Neuronal stem cell (in vitro differentiated cells): ENCODE measurements around the gene RYR2.

Source experiments
- DNase-seq: peaks from one replicate; pipeline ENCODE4 v3.0.0-alpha.2; 2013; ENCODE audit warnings: low spot score
- H2AFZ ChIP-seq: one replicate; pipeline ENCODE4 v1.6.1; 2013; ENCODE audit warnings: mild to moderate bottlenecking, low read length, inconsistent platforms
- H2AK5ac ChIP-seq: 2 replicates; pipeline ENCODE4 v1.6.1; 2013; ENCODE audit warnings: low read depth, mild to moderate bottlenecking, inconsistent platforms, low read length, moderate library complexity, mixed read lengths
- H2BK120ac ChIP-seq: 2 replicates; pipeline ENCODE4 v1.6.1; 2013; ENCODE audit warnings: low read depth, mild to moderate bottlenecking, inconsistent platforms, low read length, moderate library complexity, mixed read lengths
- H2BK12ac ChIP-seq: one replicate; pipeline ENCODE4 v1.6.1; 2013; ENCODE audit warnings: low read length, inconsistent platforms
- H2BK15ac ChIP-seq: 2 replicates; pipeline ENCODE4 v1.6.1; 2013; ENCODE audit warnings: mild to moderate bottlenecking, low read length, inconsistent platforms, mixed read lengths
- H2BK5ac ChIP-seq: one replicate; pipeline ENCODE4 v1.6.1; 2013; ENCODE audit warnings: inconsistent platforms, mild to moderate bottlenecking, low read length, moderate library complexity
- H3K14ac ChIP-seq: one replicate; pipeline ENCODE4 v1.6.1; 2013; ENCODE audit warnings: low read length, inconsistent platforms
- H3K18ac ChIP-seq: 2 replicates; pipeline ENCODE4 v1.6.1; 2013; ENCODE audit warnings: low read length, inconsistent platforms
- H3K23ac ChIP-seq: 2 replicates; pipeline ENCODE4 v1.6.1; 2013; ENCODE audit warnings: low read depth, mild to moderate bottlenecking, mixed read lengths, low read length, inconsistent platforms; ENCODE audit not compliant: poor library complexity
- H3K27ac ChIP-seq: replicated peaks from 3 replicates; pipeline ENCODE4 v1.5.1; 2013; ENCODE audit warnings: low read length, inconsistent platforms
- H3K27me3 ChIP-seq, 3 experiments: 2 replicates each; pipeline ENCODE4 v1.6.1; 2013; ENCODE audit warnings: low read length in 3 of 3, mild to moderate bottlenecking in 2 of 3, inconsistent platforms in 1 of 3, low read depth in 1 of 3, mixed read lengths in 1 of 3, moderate library complexity in 1 of 3; ENCODE audit not compliant: control insufficient read depth in 3 of 3, insufficient read depth in 3 of 3
- H3K36me3 ChIP-seq, 2 donors: replicated peaks in 1 of 2; 2 replicates each; pipeline ENCODE4 v1.6.1; 2013; ENCODE audit warnings: low read length in 2 of 2; ENCODE audit not compliant: control insufficient read depth in 2 of 2, insufficient read depth in 2 of 2
- H3K4ac ChIP-seq: 2 replicates; pipeline ENCODE4 v1.6.1; 2013; ENCODE audit warnings: inconsistent platforms, mild to moderate bottlenecking, low read length, moderate library complexity
- H3K4me1 ChIP-seq, 2 donors: 1 replicate in 1 of 2; 2 replicates in 1 of 2; pipeline ENCODE4 v1.6.1; 2013; ENCODE audit warnings: low read length in 2 of 2, low read depth in 1 of 2; ENCODE audit not compliant: control insufficient read depth in 2 of 2, insufficient read depth in 1 of 2
- H3K4me2 ChIP-seq: one replicate; pipeline ENCODE4 v1.6.1; 2013; ENCODE audit warnings: mild to moderate bottlenecking, low read length, inconsistent platforms; ENCODE audit not compliant: insufficient read depth, poor library complexity, severe bottlenecking
- H3K4me3 ChIP-seq, 2 donors: 2 replicates each; pipeline ENCODE4 v1.5.1; 2013; ENCODE audit warnings: low read length in 2 of 2, mild to moderate bottlenecking in 2 of 2, inconsistent platforms in 1 of 2, moderate library complexity in 1 of 2
- H3K79me1 ChIP-seq: one replicate; pipeline ENCODE4 v1.6.1; 2013; ENCODE audit warnings: low read depth, mild to moderate bottlenecking, inconsistent platforms, low read length, moderate library complexity
- H3K9ac ChIP-seq: one replicate; pipeline ENCODE4 v1.6.1; 2013; ENCODE audit warnings: mild to moderate bottlenecking, low read depth, low read length, inconsistent platforms; ENCODE audit not compliant: poor library complexity
- H3K9me3 ChIP-seq, 2 donors: replicated peaks in 1 of 2; 2 replicates each; pipeline versions ENCODE3 to v1.6.1; 2013; ENCODE audit warnings: low read length in 2 of 2, mild to moderate bottlenecking in 2 of 2, inconsistent platforms in 1 of 2, low read depth in 1 of 2, mixed read lengths in 1 of 2, moderate library complexity in 1 of 2; ENCODE audit not compliant: control insufficient read depth in 2 of 2, insufficient read depth in 1 of 2
- H4K8ac ChIP-seq: one replicate; pipeline ENCODE4 v1.6.1; 2013; ENCODE audit warnings: low read depth, mild to moderate bottlenecking, inconsistent platforms, low read length, moderate library complexity
- H4K91ac ChIP-seq: one replicate; pipeline ENCODE4 v1.6.1; 2013; ENCODE audit warnings: low read length, low read depth, mild to moderate bottlenecking, inconsistent platforms; ENCODE audit not compliant: poor library complexity
- WGBS, 2 donors: extraction: QIAGEN DNeasy Blood & Tissue Kit; methylation state at CpG; one replicate each; pipeline ENCODE4 v1.1.7; 2013; ENCODE audit warnings: missing lambda C conversion rate in 2 of 2, mixed read lengths in 1 of 2; ENCODE audit not compliant: insufficient read length in 2 of 2, insufficient replicate concordance in 1 of 2; ENCODE audit errors: extremely low coverage in 2 of 2; 5-methylcytosine and 5-hydroxymethylcytosine counted together

The RYR2 gene

GRCh38 chr1:237687804-237688203 is 645.8 kb downstream of the RYR2 start:
- WGBS, 2 donors: no CpG with 5 or more reads among the region's 5 CpGs
- no peak overlapping the region for H3K4me3 ChIP-seq
- H3K36me3 ChIP-seq: no peaks in the 10 kb centered on the region
- no peak overlapping the region for H3K4ac ChIP-seq
- H2AK5ac ChIP-seq: no peak overlapping the region
- DNase-seq: no peak
- no peak overlapping the region for H2BK5ac ChIP-seq
- no peaks in the 10 kb centered on the region for H3K27me3 ChIP-seq
- no peaks in the 10 kb centered on the region for H3K9me3 ChIP-seq
- H3K18ac ChIP-seq: no peak overlapping the region
- H2AFZ ChIP-seq: peak overlapping the region; percentile 40
- no peak overlapping the region for H4K91ac ChIP-seq
- H3K4me1 ChIP-seq: no peaks in the 10 kb centered on the region
- H3K79me1 ChIP-seq: no peaks in the 10 kb centered on the region
- no peak overlapping the region for H3K9ac ChIP-seq
- H2BK15ac ChIP-seq: no peak overlapping the region
- no peak overlapping the region for H2BK12ac ChIP-seq
- no peak overlapping the region for H4K8ac ChIP-seq
- H3K23ac ChIP-seq: no peak overlapping the region
- H3K27ac ChIP-seq: no peak overlapping the region
- H2BK120ac ChIP-seq: no peak overlapping the region
- no peak overlapping the region for H3K4me2 ChIP-seq
- H3K14ac ChIP-seq: no peak overlapping the region

- H2BK12ac ChIP-seq: no peak overlapping the region
- H4K91ac ChIP-seq: no peak overlapping the region
- no peaks in the 10 kb centered on the region for H3K79me1 ChIP-seq
- no peak overlapping the region for H2AFZ ChIP-seq
- H2AK5ac ChIP-seq: no peak overlapping the region
- no peak overlapping the region for H3K23ac ChIP-seq
- no peak overlapping the region for H4K8ac ChIP-seq
- H3K9me3 ChIP-seq: no peaks in the 10 kb centered on the region
- no peaks in the 10 kb centered on the region for H3K36me3 ChIP-seq
- no peak overlapping the region for H3K4me2 ChIP-seq
- no peak overlapping the region for H3K18ac ChIP-seq
- H3K27me3 ChIP-seq: no peaks in the 10 kb centered on the region
- H3K4ac ChIP-seq: no peak overlapping the region
- H3K14ac ChIP-seq: no peak overlapping the region
- H3K27ac ChIP-seq: no peak overlapping the region
- H3K4me3 ChIP-seq: no peak overlapping the region
- DNase-seq: no peak
- H3K9ac ChIP-seq: no peak overlapping the region
- no peak overlapping the region for H2BK120ac ChIP-seq
- no peak overlapping the region for H2BK5ac ChIP-seq
- no CpG with 5 or more reads among the region's 2 CpGs for WGBS, 2 donors
- H3K4me1 ChIP-seq: no peaks in the 10 kb centered on the region
- H2BK15ac ChIP-seq: no peak overlapping the region
Measured at GRCh38 chr1:237690656-237691055, 648.7 kb downstream of the RYR2 start.

GRCh38 chr1:237692255-237692654 is 650.3 kb downstream of the RYR2 start:
- H3K79me1 ChIP-seq: no peaks in the 10 kb centered on the region
- no peak overlapping the region for H2BK15ac ChIP-seq
- no peak overlapping the region for H3K9ac ChIP-seq
- no peaks in the 10 kb centered on the region for H3K36me3 ChIP-seq
- WGBS, 2 donors: no CpG with 5 or more reads among the region's 7 CpGs
- no peak overlapping the region for H3K23ac ChIP-seq
- no peak overlapping the region for H3K27ac ChIP-seq
- H3K4me2 ChIP-seq: no peak overlapping the region
- no peak for DNase-seq
- no peak overlapping the region for H2BK120ac ChIP-seq
- H4K91ac ChIP-seq: no peak overlapping the region
- no peak overlapping the region for H3K18ac ChIP-seq
- no peak overlapping the region for H4K8ac ChIP-seq
- no peaks in the 10 kb centered on the region for H3K4me1 ChIP-seq
- H2BK12ac ChIP-seq: no peak overlapping the region
- H3K9me3 ChIP-seq: no peaks in the 10 kb centered on the region
- no peak overlapping the region for H2AFZ ChIP-seq
- H3K4ac ChIP-seq: no peak overlapping the region
- no peak overlapping the region for H2BK5ac ChIP-seq
- no peak overlapping the region for H3K4me3 ChIP-seq
- H2AK5ac ChIP-seq: no peak overlapping the region
- no peaks in the 10 kb centered on the region for H3K27me3 ChIP-seq
- no peak overlapping the region for H3K14ac ChIP-seq

- H3K14ac ChIP-seq: no peak overlapping the region
- no peak overlapping the region for H3K4me3 ChIP-seq
- no peaks in the 10 kb centered on the region for H3K4me1 ChIP-seq
- no peak overlapping the region for H2BK120ac ChIP-seq
- no peak overlapping the region for H2BK15ac ChIP-seq
- no peak overlapping the region for H3K18ac ChIP-seq
- no peak overlapping the region for H3K4me2 ChIP-seq
- H2BK12ac ChIP-seq: no peak overlapping the region
- H2BK5ac ChIP-seq: no peak overlapping the region
- H2AK5ac ChIP-seq: no peak overlapping the region
- no peaks in the 10 kb centered on the region for H3K27me3 ChIP-seq
- H4K91ac ChIP-seq: no peak overlapping the region
- no peaks in the 10 kb centered on the region for H3K36me3 ChIP-seq
- H3K23ac ChIP-seq: no peak overlapping the region
- H3K9ac ChIP-seq: no peak overlapping the region
- no peaks in the 10 kb centered on the region for H3K9me3 ChIP-seq
- H3K79me1 ChIP-seq: no peaks in the 10 kb centered on the region
- H3K27ac ChIP-seq: no peak overlapping the region
- H3K4ac ChIP-seq: no peak overlapping the region
- no peak for DNase-seq
- H2AFZ ChIP-seq: no peak overlapping the region
- no peak overlapping the region for H4K8ac ChIP-seq
Measured at GRCh38 chr1:237695878-237696277, 653.9 kb downstream of the RYR2 start.
